Skeletal muscle satellite cell (primary cell): ENCODE data around the gene MAP3K20.

Experiments
- H3K27me3 ChIP-seq: 2 replicates; pipeline ENCODE4 v1.7.0; 2013; ENCODE audit warnings: low read length; ENCODE audit not compliant: control insufficient read depth, insufficient read depth
- H3K36me3 ChIP-seq: 2 replicates; pipeline ENCODE4 v1.7.0; 2013; ENCODE audit warnings: mild to moderate bottlenecking, control low read depth, low read length; ENCODE audit not compliant: insufficient read depth
- H3K4me1 ChIP-seq: 2 replicates; pipeline ENCODE4 v1.7.0; 2013; ENCODE audit warnings: low read length; ENCODE audit not compliant: control insufficient read depth, insufficient read depth
- H3K4me2 ChIP-seq: 2 replicates; pipeline ENCODE4 v1.7.0; 2013; ENCODE audit warnings: mild to moderate bottlenecking, low read length
- H3K4me3 ChIP-seq: 2 replicates; pipeline ENCODE4 v1.7.0; 2013; ENCODE audit warnings: low read length
- H3K9ac ChIP-seq: 2 replicates; pipeline ENCODE4 v1.7.0; 2013; ENCODE audit warnings: mild to moderate bottlenecking, low read depth, low read length, moderate library complexity
- H3K9me3 ChIP-seq: replicated peaks from 2 replicates; pipeline ENCODE4 v1.7.0; 2013; ENCODE audit warnings: mild to moderate bottlenecking, control low read depth, low read length

MAP3K20 gene

DNA sequence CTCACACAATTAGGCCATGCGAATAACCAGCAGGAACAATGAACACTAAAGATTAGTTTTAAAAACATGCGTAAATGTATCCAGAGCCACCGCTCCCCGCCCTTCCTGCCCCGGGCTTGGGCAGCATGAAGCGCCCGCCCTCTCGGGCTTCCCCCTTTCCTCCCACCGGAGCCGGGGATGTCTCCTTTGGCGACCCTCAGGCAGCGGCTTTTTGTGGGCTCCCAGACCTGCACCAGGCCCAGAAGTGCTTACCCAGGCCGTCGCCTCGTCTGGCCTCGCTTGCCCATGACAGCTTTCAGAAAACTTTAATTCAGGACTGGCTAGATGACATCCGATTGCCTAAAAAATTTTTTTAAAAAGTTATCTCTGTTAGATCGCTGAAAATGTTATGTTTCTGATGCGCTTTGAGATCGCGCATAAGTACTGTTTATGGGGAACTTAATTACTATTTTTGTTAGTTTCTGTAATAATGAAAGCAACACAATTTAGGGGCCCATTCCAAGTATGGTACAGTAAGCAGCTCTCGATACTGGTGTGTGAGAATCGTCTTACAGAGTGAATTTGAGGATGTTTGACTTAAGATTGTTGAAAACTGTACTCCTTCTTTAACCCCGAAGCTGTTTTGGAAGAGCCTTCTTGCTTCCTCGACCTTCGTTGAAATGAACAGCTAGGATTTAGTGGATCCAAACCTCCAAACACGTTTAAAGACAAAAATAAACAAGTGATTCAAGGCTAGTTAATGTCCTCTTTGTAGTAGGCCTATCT, 1.1 kb downstream of the MAP3K20 start:
- Histone ChIP-seq H3K27me3 (no peaks in the 10 kb centered on the region), H3K4me3 (peak overlapping the region; percentile 87), H3K9me3 (no peaks in the 10 kb centered on the region), H3K4me1 (peaks cover 42% of the 10 kb centered on the region), H3K36me3 (no peaks in the 10 kb centered on the region), H3K9ac (peak overlapping the region; percentile 96), H3K4me2 (peak overlapping the region; percentile 78)

DNA sequence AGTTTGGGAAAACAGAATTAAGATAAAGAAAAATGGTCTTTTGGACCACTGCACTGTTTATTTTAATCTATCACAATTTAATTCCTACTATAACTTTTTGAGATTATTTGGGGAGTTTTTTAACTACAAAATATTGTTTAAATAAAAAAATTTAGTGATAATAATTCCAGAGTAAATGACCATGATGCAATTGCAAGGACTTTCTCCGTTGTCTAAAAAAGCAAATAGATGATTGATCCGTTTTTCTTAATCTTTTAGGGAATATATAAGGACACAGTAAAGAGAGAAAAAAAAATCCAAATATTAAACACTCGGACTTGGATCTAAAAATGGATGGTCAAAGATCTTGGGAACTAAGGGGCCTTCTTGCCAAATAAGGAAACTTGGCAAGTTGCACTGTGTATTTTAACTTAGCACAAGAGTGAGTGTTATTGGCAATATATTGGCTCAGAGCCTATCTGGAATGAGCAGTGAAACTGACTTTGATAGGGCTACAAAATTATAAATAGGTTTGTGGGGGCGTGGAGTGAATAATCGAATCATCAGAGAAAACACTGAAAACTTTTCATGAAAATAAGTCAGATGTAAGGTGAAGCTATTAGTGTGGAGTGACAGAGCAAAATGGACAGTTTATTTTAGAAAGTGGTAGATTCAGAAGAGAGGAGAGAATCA, 2.0 kb downstream of the MAP3K20 start:
- peaks cover 42% of the 10 kb centered on the region for H3K4me1 ChIP-seq
- peak overlapping the region; percentile 78 for H3K4me2 ChIP-seq
- peak overlapping the region; percentile 87 for H3K4me3 ChIP-seq
- no peaks in the 10 kb centered on the region for H3K27me3 ChIP-seq
- H3K9ac ChIP-seq, result peak overlapping the region; percentile 96
- H3K9me3 ChIP-seq, result no peaks in the 10 kb centered on the region
- H3K36me3 ChIP-seq, result no peaks in the 10 kb centered on the region

DNA sequence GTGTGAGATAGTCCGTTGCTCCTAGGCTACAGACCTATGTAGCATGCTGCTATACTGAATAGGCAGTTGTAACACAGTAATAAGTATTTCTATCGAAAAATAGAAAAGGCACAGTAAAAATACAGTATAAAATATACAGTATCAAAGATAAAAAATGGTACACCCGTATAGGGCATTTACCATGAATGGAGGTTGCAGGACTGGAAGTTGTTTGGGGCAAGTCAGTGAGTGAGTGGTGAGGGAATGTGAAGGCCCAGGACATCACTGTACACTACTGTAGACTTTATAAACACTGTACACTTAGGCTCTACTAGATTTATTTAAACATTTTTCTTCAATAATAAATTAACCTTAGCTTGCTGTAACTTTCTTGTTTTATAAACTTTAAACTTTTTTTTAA, 3.5 kb downstream of the MAP3K20 start:
- Histone ChIP-seq H3K4me1 (peaks cover 42% of the 10 kb centered on the region), H3K4me3 (no peak overlapping the region), H3K36me3 (no peaks in the 10 kb centered on the region), H3K9ac (peak overlapping the region; percentile 96), H3K9me3 (no peaks in the 10 kb centered on the region), H3K4me2 (peak overlapping the region; percentile 78), H3K27me3 (no peaks in the 10 kb centered on the region)

DNA sequence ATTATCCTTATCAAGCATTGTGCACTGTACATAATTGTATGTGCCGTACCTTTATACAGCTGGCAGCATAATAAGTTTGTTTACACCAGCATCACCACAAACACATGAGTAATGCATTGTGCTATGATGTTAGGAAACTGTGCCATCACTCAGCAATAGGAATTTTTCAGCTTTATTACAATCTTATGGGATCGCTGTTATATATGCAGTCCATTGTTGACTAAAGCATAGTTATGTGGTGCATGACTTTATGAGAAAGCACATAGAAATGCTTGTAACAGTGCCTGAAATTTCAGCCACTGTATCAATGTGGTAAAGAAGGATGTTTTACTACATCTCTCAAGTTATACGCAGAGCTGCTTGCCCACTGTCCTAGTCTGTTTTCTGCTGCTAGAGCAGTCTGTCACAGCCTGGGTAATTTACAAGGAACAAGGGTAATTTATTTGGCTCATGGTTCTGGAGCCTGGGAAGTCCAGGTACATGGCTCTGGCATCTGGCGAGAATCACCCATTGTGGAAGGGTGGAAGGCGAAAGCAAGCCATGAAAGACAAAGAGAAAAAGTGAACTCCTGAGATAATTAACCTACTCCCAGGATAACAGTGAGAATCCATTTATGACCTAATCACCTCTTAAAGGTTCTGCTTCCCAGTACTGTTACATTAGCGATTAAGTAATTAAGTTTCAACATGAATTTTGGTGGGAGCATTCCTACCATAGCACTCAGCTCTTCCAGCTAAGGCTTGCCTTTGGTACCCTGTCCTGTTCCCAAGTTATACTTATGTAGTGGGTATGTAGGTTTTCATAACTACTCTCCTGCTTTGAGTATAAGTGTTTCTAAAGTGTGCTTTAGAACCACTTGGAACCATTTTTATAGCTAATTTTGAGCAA, 4.6 kb downstream of the MAP3K20 start:
- H3K9ac ChIP-seq, result peak overlapping the region; percentile 96

DNA sequence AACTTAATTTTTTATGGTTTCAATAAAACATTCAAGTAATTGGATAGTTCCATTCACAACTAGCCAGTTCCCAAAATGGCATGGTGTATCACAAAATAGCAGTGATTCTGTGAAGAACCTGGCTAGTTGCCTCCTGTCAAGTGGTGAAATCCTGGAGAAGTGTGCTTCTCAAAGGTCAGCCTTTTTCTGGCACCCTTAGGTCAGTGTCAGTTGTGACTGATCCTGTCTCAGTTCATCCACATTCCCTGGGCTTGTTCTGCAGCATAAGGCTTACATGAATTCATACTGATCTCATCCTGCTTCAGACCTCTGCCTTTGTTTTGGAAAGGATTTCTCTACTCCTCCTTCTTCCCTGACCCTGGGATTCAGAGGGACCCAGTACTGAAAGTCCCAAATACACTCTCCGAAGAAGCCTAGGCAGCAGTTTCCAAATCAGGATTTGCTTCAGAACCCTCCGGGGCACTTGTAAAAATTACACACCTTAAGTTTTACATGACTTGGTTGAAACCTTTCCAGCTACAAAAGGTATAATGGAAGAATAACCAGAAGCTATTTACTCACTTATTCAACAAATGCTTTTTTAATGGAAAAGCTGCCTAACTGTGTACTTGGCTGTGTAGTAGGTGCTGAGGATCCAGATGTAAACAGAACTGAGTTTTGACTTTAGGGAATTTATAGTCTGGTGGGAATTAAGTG, 11.0 kb downstream of the MAP3K20 start:
- H3K9me3 ChIP-seq, result no peaks in the 10 kb centered on the region
- H3K27me3 ChIP-seq, result no peaks in the 10 kb centered on the region
- no peak overlapping the region for H3K4me3 ChIP-seq
- no peaks in the 10 kb centered on the region for H3K36me3 ChIP-seq
- no peak overlapping the region for H3K4me2 ChIP-seq
- H3K9ac ChIP-seq, result no peak overlapping the region
- peaks cover 25% of the 10 kb centered on the region for H3K4me1 ChIP-seq

More for the DNA sequence above, 4.6 kb downstream of the MAP3K20 start:
- Histone ChIP-seq H3K4me2 (peak overlapping the region; percentile 63), H3K4me3 (peak overlapping the region; percentile 1), H3K4me1 (peaks cover 40% of the 10 kb centered on the region), H3K9me3 (no peaks in the 10 kb centered on the region), H3K27me3 (no peaks in the 10 kb centered on the region), H3K36me3 (no peaks in the 10 kb centered on the region)

DNA sequence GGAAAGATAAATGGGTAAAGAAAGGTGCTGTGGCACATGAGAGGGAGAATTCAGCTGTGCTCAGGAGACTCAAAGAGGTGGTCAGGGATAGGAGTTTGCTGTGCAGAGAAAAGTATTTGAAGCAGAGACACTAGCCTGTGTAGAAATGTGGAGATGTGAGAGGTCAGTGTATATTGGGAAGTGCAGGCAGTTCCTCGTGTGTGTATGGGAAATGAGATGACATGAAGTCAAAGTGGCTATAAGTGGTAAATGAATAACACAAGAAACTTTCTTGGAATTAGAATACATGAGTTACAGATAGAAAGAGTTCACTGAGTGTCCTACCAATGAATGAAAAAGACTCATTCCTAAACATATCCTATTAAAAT, 11.6 kb downstream of the MAP3K20 start:
- Histone ChIP-seq H3K4me1 (peaks cover 25% of the 10 kb centered on the region), H3K9ac (no peak overlapping the region), H3K36me3 (peaks cover under 1% of the 10 kb centered on the region), H3K4me3 (no peak overlapping the region), H3K4me2 (no peak overlapping the region), H3K27me3 (no peaks in the 10 kb centered on the region), H3K9me3 (no peaks in the 10 kb centered on the region)

DNA sequence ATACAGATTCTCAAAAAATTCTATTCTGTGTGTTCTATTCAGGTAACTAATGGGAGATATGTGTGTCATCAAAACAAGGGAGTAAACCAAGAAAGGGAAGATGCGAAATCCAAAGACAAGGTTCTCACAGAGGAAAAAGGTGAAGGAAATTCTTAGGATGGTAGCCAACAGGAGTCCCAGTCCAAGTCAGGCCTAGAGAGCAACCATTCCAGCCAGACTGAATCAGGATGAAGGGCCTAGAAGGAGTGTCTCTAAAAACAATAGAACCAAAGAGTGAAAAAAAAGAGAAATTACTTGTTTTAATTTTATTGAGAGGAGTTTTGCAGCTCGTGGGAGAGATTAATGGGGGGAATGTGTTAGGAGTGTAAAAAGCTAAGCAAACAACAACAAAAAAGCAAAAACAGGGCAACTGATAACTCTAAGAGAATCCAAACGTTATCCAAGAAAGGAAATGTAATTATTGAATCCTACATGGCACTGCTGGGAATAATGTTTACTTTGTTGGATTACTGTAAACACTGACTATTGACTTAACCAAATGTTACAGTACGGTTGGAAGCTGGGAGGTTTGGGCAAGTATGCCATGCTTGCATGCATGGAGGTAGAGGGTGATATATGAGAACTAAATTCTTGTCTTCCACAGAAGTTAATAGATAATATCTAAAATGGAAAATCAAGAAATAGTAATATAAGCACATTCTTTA, 12.3 kb downstream of the MAP3K20 start:
- Histone ChIP-seq H3K27me3 (no peaks in the 10 kb centered on the region), H3K36me3 (peaks cover 8% of the 10 kb centered on the region), H3K4me3 (no peak overlapping the region), H3K4me1 (peaks cover 25% of the 10 kb centered on the region), H3K9me3 (no peaks in the 10 kb centered on the region), H3K9ac (no peak overlapping the region), H3K4me2 (no peak overlapping the region)

DNA sequence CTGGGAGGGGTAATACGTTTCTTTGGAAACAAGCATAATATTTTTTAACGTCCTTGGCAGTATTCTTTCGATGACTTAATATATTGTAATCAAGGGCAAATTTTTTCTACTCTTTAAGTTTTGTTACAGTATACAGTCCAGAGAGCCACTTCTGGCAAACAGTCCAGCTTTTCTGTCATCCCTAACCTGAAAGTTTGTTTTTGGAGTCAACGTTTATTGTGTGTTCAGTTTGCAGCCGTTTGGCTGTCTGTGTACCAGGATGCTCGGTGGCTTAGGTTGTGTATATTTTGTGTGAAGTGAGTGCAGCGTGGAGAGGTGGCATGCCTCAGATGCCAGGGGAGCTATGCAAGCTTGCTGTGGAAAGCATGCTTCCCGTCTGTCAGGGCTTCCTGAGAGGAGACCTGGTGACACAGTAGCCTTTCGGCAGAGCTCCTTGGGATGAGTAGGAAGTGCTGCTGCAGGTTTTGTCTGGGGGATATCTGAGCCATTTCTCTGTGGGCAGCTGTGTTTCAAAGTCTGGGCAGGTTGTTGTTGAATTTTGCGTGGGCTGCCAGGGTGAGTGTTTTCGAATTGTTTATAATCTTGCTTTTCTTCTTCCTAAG, 14.7 kb downstream of the MAP3K20 start:
- Histone ChIP-seq H3K4me2 (peak overlapping the region; percentile 78), H3K27me3 (no peaks in the 10 kb centered on the region), H3K36me3 (peaks cover 16% of the 10 kb centered on the region), H3K4me1 (peaks cover 25% of the 10 kb centered on the region), H3K9ac (peak overlapping the region; percentile 53), H3K9me3 (no peaks in the 10 kb centered on the region), H3K4me3 (peak overlapping the region; percentile 49)

DNA sequence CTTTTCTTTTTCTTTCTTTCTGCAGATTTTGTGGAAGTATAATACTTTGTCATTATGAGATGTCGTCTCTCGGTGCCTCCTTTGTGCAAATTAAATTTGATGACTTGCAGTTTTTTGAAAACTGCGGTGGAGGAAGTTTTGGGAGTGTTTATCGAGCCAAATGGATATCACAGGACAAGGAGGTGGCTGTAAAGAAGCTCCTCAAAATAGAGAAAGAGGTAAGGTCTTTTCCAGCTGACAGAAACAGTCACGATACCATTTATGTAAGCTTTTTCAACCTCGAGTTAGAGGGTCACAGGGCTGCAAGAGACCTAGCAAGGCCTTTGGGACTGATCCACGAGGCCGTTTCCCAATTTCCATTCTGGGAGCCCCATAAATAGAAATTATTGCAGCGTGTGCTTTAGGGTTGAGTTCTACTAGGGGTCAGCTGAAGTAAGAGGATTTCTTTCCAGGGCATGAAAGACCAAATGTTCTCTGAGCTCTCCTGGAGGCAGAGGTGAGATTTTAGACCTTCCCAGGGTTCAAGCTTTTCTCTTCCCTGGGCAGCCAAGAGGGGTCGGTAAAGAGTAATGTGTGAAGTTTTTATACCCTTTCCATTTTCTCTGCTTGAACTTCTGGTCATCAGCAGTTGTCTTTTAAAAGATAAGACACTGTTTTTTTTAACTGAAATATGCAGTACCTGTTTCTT, 15.5 kb downstream of the MAP3K20 start:
- peak overlapping the region; percentile 53 for H3K9ac ChIP-seq
- H3K4me1 ChIP-seq, result peaks cover 25% of the 10 kb centered on the region
- H3K9me3 ChIP-seq, result no peaks in the 10 kb centered on the region
- H3K36me3 ChIP-seq, result peaks cover 16% of the 10 kb centered on the region
- H3K4me3 ChIP-seq, result peak overlapping the region; percentile 49
- H3K4me2 ChIP-seq, result peak overlapping the region; percentile 78
- no peaks in the 10 kb centered on the region for H3K27me3 ChIP-seq

DNA sequence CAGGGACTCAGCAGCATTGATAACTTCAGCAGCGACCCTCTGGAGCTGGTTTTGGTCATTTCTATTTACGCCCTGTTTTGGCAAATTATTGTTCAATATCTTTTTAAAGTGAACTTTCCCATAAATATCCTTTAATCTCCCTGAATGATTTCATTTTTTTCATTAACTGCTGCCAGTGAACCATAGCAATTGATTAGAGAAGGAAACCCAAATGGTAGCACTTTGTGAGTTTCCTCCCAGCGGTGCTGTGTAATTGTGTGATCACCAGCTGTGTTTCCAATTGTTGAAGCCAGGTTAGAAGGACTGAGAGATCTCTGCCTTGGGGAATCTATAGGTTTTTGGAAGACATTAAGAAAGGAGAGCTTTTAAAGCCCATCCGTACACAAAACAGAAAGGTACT, 16.3 kb downstream of the MAP3K20 start:
- Histone ChIP-seq H3K27me3 (no peaks in the 10 kb centered on the region), H3K36me3 (peaks cover 16% of the 10 kb centered on the region), H3K4me3 (no peak overlapping the region), H3K9me3 (no peaks in the 10 kb centered on the region), H3K9ac (no peak overlapping the region), H3K4me1 (peaks cover 18% of the 10 kb centered on the region), H3K4me2 (no peak overlapping the region)
